HEK293 (cell line): ENCODE measurements around the gene TNNI3.
"Not testable (repeated sequence)": the region's sequence is repeated elsewhere in the genome, so short reads cannot be mapped to it uniquely, and the experiment has no call there.

Source experiments
- CTCF ChIA-PET: fragments of 350-600 bp; formaldehyde crosslinking; extraction: SDS; loops from one replicate; lab custom pipeline; 2021; ENCODE audit warnings: antibody characterized with exemption; lab: Yijun Ruan, JAX
- POLR2A ChIA-PET: fragments of 300-600 bp; formaldehyde crosslinking; extraction: SDS; loops from one replicate; lab custom pipeline; 2020; ENCODE audit warnings: antibody characterized with exemption, inconsistent platforms; lab: Yijun Ruan, JAX
- H3K27ac ChIP-seq: fragments of 200-500 bp; sonication (Bioruptor generic); 2 replicates; pipeline ENCODE4 v1.5.1; 2014; ENCODE audit warnings: low read depth, low read length, control low read depth, inconsistent platforms; ENCODE audit errors: extremely low read depth
- H3K36me3 ChIP-seq, 2 experiments: fragments of 200-500 bp in 1 of 2; sonication (Bioruptor generic) in 1 of 2; 1 replicate in 1 of 2; 2 replicates in 1 of 2; pipeline ENCODE4 v1.5.1; 2014 to 2017; ENCODE audit warnings: inconsistent platforms in 2 of 2, low read length in 2 of 2; ENCODE audit not compliant: control insufficient read depth in 2 of 2, insufficient read depth in 1 of 2
- H3K4me1 ChIP-seq: fragments of 200-500 bp; sonication (Bioruptor generic); 2 replicates; pipeline ENCODE4 v1.5.1; 2014; ENCODE audit warnings: mild to moderate bottlenecking, low read length, inconsistent platforms; ENCODE audit not compliant: control insufficient read depth, insufficient read depth
- H3K4me3 ChIP-seq: 2 replicates; pipeline ENCODE4 v1.5.1; 2011; ENCODE audit warnings: low read depth, mild to moderate bottlenecking, control low read depth, low read length, moderate library complexity
- H3K9me3 ChIP-seq: fragments of 200-500 bp; sonication (Bioruptor generic); 2 replicates; pipeline ENCODE4 v1.5.1; 2014; ENCODE audit warnings: low read depth, low read length, inconsistent platforms; ENCODE audit not compliant: control insufficient read depth, insufficient read depth
- FEZF1 ChIP-seq: fragments of 450-650 bp; formaldehyde crosslinking; IDR thresholded peaks from 2 replicates; pipeline ENCODE4 v1.5.1; 2016; ENCODE audit warnings: missing biosample characterization, missing genetic modification characterization
- PRDM1 ChIP-seq: fragments of 450-650 bp; formaldehyde crosslinking; IDR thresholded peaks from 2 replicates; pipeline ENCODE4; 2016; ENCODE audit warnings: missing biosample characterization, missing genetic modification characterization
- SALL2 ChIP-seq: fragments of 450-650 bp; formaldehyde crosslinking; IDR thresholded peaks from 2 replicates; pipeline ENCODE4 v1.5.0; 2017; ENCODE audit warnings: missing biosample characterization, mild to moderate bottlenecking, missing genetic modification characterization, borderline replicate concordance
- ZIC2 ChIP-seq: fragments of 450-650 bp; formaldehyde crosslinking; IDR thresholded peaks from 2 replicates; pipeline ENCODE4 v1.5.1; 2016; ENCODE audit warnings: missing biosample characterization, missing genetic modification characterization
- ZNF10 ChIP-seq: fragments of 450-650 bp; formaldehyde crosslinking; IDR thresholded peaks from 2 replicates; pipeline ENCODE4 v1.5.1; 2017; ENCODE audit warnings: missing biosample characterization, missing genetic modification characterization
- ZNF138 ChIP-seq: fragments of 450-650 bp; formaldehyde crosslinking; IDR thresholded peaks from 2 replicates; pipeline ENCODE4 v1.5.1; 2016; ENCODE audit warnings: missing biosample characterization, missing genetic modification characterization, borderline replicate concordance
- ZNF302 ChIP-seq: fragments of 450-650 bp; formaldehyde crosslinking; IDR thresholded peaks from 2 replicates; pipeline ENCODE4 v1.5.1; 2016; ENCODE audit warnings: missing biosample characterization, missing genetic modification characterization, low read depth
- ZNF366 ChIP-seq: fragments of 450-650 bp; formaldehyde crosslinking; conservative IDR thresholded peaks from 2 replicates; pipeline ENCODE4 v1.5.1; 2016; ENCODE audit warnings: missing biosample characterization, missing genetic modification characterization
- ZNF501 ChIP-seq: fragments of 450-650 bp; formaldehyde crosslinking; IDR thresholded peaks from 2 replicates; pipeline ENCODE4 v1.5.1; 2016; ENCODE audit warnings: missing biosample characterization, missing genetic modification characterization
- ZNF510 ChIP-seq: fragments of 450-650 bp; formaldehyde crosslinking; IDR thresholded peaks from 2 replicates; pipeline ENCODE4 v1.5.1; 2018; ENCODE audit warnings: mild to moderate bottlenecking, missing genetic modification characterization, missing biosample characterization; ENCODE audit not compliant: insufficient replicate concordance
- ZNF561 ChIP-seq: fragments of 450-650 bp; IDR thresholded peaks from 2 replicates; pipeline ENCODE4 v1.5.1; 2018; ENCODE audit warnings: missing biosample characterization, missing genetic modification characterization, borderline replicate concordance
- ZNF585B ChIP-seq: fragments of 450-650 bp; formaldehyde crosslinking; IDR thresholded peaks from 2 replicates; pipeline ENCODE4 v1.5.1; 2016; ENCODE audit warnings: missing biosample characterization, missing genetic modification characterization
- ZNF777 ChIP-seq: fragments of 450-650 bp; formaldehyde crosslinking; IDR thresholded peaks from 2 replicates; pipeline ENCODE4 v1.5.1; 2017; ENCODE audit warnings: missing biosample characterization, missing genetic modification characterization, borderline replicate concordance
- TF ChIP-seq, protein P1 (sequence below): fragments of 450-650 bp; formaldehyde crosslinking; conservative IDR thresholded peaks from 2 replicates; pipeline ENCODE4 v1.5.1; 2016; ENCODE audit warnings: low read depth, missing biosample characterization, missing genetic modification characterization
- TF ChIP-seq, protein P2 (sequence below): fragments of 450-650 bp; formaldehyde crosslinking; IDR thresholded peaks from 2 replicates; pipeline ENCODE4 v1.5.1; 2016; ENCODE audit warnings: missing biosample characterization, missing genetic modification characterization
- TF ChIP-seq, protein P3 (sequence below): fragments of 450-650 bp; formaldehyde crosslinking; conservative IDR thresholded peaks from 2 replicates; pipeline ENCODE4 v1.5.1; 2016; ENCODE audit warnings: low read depth, missing biosample characterization, missing genetic modification characterization
- TF ChIP-seq, protein P4 (sequence below): fragments of 450-650 bp; formaldehyde crosslinking; IDR thresholded peaks from 2 replicates; pipeline ENCODE4 v1.5.1; 2016; ENCODE audit warnings: missing biosample characterization, missing genetic modification characterization

The TNNI3 gene

DNA sequence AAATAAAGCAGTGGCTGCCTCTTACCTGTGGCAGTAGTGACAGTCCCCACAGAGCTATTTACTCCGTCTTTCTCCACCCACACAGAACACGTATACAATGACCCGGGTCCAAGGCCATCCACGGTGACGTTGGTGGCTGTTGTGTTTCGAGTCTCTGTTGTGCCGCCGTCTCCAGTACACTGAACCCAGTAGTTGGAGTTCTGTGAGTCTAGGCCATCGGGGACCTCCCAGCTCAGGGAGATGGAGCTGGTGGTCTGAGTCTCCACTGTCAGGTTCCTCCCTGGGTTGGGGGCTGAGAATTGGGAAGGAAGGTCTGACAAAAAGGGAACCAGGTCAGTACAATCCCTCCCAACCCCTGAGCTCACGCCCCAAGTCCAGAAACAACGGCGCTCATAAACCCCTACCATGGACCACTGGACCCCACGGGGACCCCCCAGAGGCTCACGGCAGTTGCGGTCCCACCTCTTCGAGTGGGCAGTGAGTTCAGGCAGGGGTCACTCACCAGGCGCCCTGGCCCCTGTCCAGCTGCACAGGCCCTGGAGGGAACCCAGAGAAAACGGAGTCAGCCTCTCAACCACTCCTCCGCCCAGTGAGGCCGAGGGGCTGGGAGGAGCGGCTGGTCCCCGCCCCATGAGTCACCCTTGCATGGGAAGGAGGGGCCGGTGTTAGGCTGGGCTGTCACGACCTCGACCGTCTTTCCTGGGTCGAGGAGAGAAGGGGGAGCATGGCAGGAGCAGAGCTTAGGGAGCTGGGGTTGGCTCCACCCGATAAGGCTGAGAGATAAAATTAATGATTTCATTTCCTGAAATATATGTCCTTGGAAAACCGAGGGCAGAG, 49.4 kb upstream of the TNNI3 start (continued):
- TF ChIP-seq, protein P1, sequence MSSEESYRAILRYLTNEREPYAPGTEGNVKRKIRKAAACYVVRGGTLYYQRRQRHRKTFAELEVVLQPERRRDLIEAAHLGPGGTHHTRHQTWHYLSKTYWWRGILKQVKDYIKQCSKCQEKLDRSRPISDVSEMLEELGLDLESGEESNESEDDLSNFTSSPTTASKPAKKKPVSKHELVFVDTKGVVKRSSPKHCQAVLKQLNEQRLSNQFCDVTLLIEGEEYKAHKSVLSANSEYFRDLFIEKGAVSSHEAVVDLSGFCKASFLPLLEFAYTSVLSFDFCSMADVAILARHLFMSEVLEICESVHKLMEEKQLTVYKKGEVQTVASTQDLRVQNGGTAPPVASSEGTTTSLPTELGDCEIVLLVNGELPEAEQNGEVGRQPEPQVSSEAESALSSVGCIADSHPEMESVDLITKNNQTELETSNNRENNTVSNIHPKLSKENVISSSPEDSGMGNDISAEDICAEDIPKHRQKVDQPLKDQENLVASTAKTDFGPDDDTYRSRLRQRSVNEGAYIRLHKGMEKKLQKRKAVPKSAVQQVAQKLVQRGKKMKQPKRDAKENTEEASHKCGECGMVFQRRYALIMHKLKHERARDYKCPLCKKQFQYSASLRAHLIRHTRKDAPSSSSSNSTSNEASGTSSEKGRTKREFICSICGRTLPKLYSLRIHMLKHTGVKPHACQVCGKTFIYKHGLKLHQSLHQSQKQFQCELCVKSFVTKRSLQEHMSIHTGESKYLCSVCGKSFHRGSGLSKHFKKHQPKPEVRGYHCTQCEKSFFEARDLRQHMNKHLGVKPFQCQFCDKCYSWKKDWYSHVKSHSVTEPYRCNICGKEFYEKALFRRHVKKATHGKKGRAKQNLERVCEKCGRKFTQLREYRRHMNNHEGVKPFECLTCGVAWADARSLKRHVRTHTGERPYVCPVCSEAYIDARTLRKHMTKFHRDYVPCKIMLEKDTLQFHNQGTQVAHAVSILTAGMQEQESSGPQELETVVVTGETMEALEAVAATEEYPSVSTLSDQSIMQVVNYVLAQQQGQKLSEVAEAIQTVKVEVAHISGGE (tag by site-specific recombination): no peak
- TF ChIP-seq SALL2 (tag by site-specific recombination): no peak
- no peak for TF ChIP-seq ZNF302
- TF ChIP-seq ZNF561: no peak
- TF ChIP-seq ZNF510 (tag by site-specific recombination): no peak
- no peak for TF ChIP-seq ZNF585B
- TF ChIP-seq, all 188 proteins: peak for 30

DNA sequence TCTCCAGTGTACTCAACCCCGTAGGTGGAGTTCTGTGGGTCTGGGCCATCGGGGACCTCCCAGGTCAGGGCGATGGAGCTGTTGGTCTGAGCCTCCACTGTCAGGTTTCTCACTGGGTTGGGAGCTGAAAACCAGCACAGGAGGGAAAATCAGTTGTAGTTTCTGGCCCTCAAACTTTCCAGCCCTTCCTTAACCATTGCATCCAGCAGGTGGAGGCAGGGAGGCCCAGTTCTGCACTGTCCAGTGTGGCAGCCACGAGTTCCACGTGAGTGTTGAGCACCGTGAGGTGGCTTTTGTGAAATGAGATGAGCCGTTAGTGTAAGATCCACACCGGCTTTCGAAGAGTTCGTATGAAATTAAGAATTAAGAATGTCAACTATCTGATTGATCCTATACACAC, 44.7 kb upstream of the TNNI3 start:
- H3K27ac ChIP-seq, H3K4me3 ChIP-seq, H3K4me1 ChIP-seq, H3K36me3 ChIP-seq, POLR2A ChIA-PET, H3K9me3 ChIP-seq: not testable (repeated sequence)
- TF ChIP-seq, protein P2, sequence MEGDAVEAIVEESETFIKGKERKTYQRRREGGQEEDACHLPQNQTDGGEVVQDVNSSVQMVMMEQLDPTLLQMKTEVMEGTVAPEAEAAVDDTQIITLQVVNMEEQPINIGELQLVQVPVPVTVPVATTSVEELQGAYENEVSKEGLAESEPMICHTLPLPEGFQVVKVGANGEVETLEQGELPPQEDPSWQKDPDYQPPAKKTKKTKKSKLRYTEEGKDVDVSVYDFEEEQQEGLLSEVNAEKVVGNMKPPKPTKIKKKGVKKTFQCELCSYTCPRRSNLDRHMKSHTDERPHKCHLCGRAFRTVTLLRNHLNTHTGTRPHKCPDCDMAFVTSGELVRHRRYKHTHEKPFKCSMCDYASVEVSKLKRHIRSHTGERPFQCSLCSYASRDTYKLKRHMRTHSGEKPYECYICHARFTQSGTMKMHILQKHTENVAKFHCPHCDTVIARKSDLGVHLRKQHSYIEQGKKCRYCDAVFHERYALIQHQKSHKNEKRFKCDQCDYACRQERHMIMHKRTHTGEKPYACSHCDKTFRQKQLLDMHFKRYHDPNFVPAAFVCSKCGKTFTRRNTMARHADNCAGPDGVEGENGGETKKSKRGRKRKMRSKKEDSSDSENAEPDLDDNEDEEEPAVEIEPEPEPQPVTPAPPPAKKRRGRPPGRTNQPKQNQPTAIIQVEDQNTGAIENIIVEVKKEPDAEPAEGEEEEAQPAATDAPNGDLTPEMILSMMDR: peak; percentile 16; the same call in 1 of the 2 replicates
- CTCF ChIA-PET: interaction anchor here (0.7 to 1.0 kb wide), 4 partner anchors 10 to 252 kb away, joined by 3 to 4 read pairs (median 3); no protein-coding TSS in a partner anchor

DNA sequence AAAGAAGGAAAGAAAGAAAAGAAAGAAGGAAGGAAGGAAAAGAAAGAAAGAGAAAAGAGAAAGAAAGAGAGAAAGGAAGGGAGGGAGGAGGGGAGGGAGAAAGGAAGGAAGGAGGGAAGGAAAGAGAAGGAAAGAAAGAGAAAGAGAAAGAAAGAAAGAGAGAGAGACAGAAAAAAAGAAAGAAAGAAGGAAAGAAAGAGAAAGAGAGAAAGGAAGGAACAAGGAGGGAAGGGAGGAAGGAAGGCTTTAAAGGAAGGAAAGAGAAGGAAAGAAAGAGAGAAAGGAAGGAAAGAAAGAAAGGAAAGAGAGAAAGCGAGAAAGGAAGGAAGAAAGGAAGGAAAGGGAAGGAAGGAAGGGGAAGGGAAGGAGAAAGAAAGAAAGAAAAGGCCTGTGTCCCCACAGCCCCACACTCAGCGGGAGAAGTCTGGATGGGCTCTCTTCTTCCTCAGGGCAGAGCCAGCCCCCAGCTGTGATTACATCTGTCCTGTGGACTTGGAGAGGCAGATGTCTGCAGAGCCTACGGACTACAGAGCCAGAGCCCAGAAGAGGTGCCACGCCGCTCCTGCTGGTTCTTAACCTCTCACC, 42.2 kb upstream of the TNNI3 start:
- no peaks in the 10 kb centered on the region for H3K36me3 ChIP-seq
- CTCF ChIA-PET: interaction anchor here (0.6 to 2.6 kb wide), 3 partner anchors 34 to 304 kb away, joined by 3 to 12 read pairs (median 4); no protein-coding TSS in a partner anchor
- H3K9me3 ChIP-seq: no peaks in the 10 kb centered on the region
- no peak overlapping the region for H3K27ac ChIP-seq
- H3K4me1 ChIP-seq: no peaks in the 10 kb centered on the region
- POLR2A ChIA-PET: interaction anchor here (1.4 kb wide), 1 partner anchor 59 kb away, joined by 3 read pairs; the partner anchor contains the start of gene PPP6R1
- no peak overlapping the region for H3K4me3 ChIP-seq
- TF ChIP-seq FEZF1 (tag by site-specific recombination): no peak
- TF ChIP-seq, protein P3, sequence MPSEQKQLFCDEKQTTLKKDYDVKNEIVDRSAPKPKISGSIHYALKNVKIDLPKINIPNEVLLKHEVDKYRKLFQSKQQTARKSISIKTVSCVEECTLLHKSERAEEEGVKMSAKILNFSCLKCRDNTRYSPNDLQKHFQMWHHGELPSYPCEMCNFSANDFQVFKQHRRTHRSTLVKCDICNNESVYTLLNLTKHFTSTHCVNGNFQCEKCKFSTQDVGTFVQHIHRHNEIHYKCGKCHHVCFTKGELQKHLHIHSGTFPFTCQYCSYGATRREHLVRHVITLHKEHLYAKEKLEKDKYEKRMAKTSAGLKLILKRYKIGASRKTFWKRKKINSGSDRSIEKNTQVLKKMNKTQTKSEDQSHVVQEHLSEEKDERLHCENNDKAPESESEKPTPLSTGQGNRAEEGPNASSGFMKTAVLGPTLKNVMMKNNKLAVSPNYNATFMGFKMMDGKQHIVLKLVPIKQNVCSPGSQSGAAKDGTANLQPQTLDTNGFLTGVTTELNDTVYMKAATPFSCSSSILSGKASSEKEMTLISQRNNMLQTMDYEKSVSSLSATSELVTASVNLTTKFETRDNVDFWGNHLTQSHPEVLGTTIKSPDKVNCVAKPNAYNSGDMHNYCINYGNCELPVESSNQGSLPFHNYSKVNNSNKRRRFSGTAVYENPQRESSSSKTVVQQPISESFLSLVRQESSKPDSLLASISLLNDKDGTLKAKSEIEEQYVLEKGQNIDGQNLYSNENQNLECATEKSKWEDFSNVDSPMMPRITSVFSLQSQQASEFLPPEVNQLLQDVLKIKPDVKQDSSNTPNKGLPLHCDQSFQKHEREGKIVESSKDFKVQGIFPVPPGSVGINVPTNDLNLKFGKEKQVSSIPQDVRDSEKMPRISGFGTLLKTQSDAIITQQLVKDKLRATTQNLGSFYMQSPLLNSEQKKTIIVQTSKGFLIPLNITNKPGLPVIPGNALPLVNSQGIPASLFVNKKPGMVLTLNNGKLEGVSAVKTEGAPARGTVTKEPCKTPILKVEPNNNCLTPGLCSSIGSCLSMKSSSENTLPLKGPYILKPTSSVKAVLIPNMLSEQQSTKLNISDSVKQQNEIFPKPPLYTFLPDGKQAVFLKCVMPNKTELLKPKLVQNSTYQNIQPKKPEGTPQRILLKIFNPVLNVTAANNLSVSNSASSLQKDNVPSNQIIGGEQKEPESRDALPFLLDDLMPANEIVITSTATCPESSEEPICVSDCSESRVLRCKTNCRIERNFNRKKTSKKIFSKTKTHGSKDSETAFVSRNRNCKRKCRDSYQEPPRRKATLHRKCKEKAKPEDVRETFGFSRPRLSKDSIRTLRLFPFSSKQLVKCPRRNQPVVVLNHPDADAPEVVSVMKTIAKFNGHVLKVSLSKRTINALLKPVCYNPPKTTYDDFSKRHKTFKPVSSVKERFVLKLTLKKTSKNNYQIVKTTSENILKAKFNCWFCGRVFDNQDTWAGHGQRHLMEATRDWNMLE (tag by site-specific recombination): no peak
- TF ChIP-seq ZNF777 (tag by site-specific recombination): 0 out of 2 replicates have a peak, but pooled peaks have one; percentile 13
- TF ChIP-seq PRDM1 (tag by site-specific recombination): peak; percentile 100
- TF ChIP-seq, protein P4, sequence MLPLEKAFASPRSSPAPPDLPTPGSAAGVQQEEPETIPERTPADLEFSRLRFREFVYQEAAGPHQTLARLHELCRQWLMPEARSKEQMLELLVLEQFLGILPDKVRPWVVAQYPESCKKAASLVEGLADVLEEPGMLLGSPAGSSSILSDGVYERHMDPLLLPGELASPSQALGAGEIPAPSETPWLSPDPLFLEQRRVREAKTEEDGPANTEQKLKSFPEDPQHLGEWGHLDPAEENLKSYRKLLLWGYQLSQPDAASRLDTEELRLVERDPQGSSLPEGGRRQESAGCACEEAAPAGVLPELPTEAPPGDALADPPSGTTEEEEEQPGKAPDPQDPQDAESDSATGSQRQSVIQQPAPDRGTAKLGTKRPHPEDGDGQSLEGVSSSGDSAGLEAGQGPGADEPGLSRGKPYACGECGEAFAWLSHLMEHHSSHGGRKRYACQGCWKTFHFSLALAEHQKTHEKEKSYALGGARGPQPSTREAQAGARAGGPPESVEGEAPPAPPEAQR (tag by site-specific recombination): 0 out of 2 replicates have a peak, but pooled peaks have one; percentile 20
- no peak for TF ChIP-seq ZNF138 (tag by site-specific recombination)
- TF ChIP-seq ZNF10 (tag by site-specific recombination): no peak
- peak; percentile 64 for TF ChIP-seq ZIC2 (tag by site-specific recombination)
- TF ChIP-seq ZNF501: no peak
- peak; percentile 98 for TF ChIP-seq ZNF366 (tag by site-specific recombination)
